Endothelial cell of umbilical vein (primary cell): ENCODE data around the gene NDUFV1. TPM values are rescaled to one million over a fixed set of nuclear protein-coding genes. Genes with fewer than 3 reads are reported as not detected.
A peak's percentile ranks its signal among the peaks of the same experiment; 100 is the strongest.

Source experiments
- BruUV-seq: library from RNA; stranded (reverse); fragments of 400-500 nt; replicated peaks from 2 replicates; lab custom pipeline; 2021; lab: Mats Ljungman, UMichigan
- CTCF ChIA-PET: fragments of 300-600, 350-600 bp; sonication (Branson Sonifier 250); formaldehyde crosslinking; loops from one replicate; lab custom pipeline; 2021; ENCODE audit warnings: antibody characterized with exemption, inconsistent platforms; lab: Charles Lee
- POLR2A ChIA-PET: fragments of 300-600, 350-600 bp; sonication (Branson Sonifier 250); formaldehyde crosslinking; loops from one replicate; lab custom pipeline; 2021; ENCODE audit warnings: antibody characterized with exemption, inconsistent platforms; lab: Charles Lee
- DNase-seq: peaks from one replicate; pipeline ENCODE4 v3.0.0-alpha.2; 2011; ENCODE audit warnings: low read depth, low spot score
- FAIRE-seq: peaks from 2 replicates; lab custom pipeline; 2011; peaks lifted over from hg19 to GRCh38; lab: Jason Lieb, UNC
- H2AFZ ChIP-seq: 2 replicates; pipeline ENCODE4 v1.6.0; 2012; ENCODE audit warnings: low read depth, low read length, control low read depth, inconsistent platforms
- H3K27ac ChIP-seq: 2 replicates; pipeline ENCODE4 v1.5.1; 2011; ENCODE audit warnings: low read depth, mild to moderate bottlenecking, control low read depth, low read length, moderate library complexity; ENCODE audit not compliant: insufficient read depth
- H3K27me3 ChIP-seq, 2 experiments: 2 replicates each; pipeline versions ENCODE4 v1.6.0 to v1.6.1; 2011; ENCODE audit warnings: low read length in 2 of 2, mixed read lengths in 1 of 2; ENCODE audit not compliant: control insufficient read depth in 2 of 2, insufficient read depth in 2 of 2
- H3K36me3 ChIP-seq, 2 experiments: 2 replicates in 1 of 2; 3 replicates in 1 of 2; pipeline ENCODE4 v1.5.1; 2011; ENCODE audit warnings: low read length in 2 of 2, mild to moderate bottlenecking in 1 of 2, moderate library complexity in 1 of 2; ENCODE audit not compliant: control insufficient read depth in 2 of 2, insufficient read depth in 2 of 2; ENCODE audit errors: extremely low read depth in 1 of 2
- H3K4me1 ChIP-seq: 3 replicates; pipeline ENCODE4 v1.5.1; 2011; ENCODE audit warnings: mild to moderate bottlenecking, low read length; ENCODE audit not compliant: control insufficient read depth, insufficient read depth; ENCODE audit errors: extremely low read depth
- H3K4me2 ChIP-seq: 2 replicates; pipeline ENCODE4 v1.6.1; 2011; ENCODE audit warnings: low read length, control low read depth, mixed read lengths; ENCODE audit not compliant: insufficient read depth
- H3K4me3 ChIP-seq, 3 experiments: fragments of 200-600 bp in 1 of 3; sonication (generic), shearing (Covaris generic) in 1 of 3; replicated peaks in 1 of 3; 2 replicates each; pipeline ENCODE4 v1.5.1; 2011 to 2016; ENCODE audit warnings: control low read depth in 3 of 3, low read length in 3 of 3, mild to moderate bottlenecking in 2 of 3, inconsistent platforms in 1 of 3, low read depth in 1 of 3, moderate library complexity in 1 of 3; ENCODE audit not compliant: insufficient read depth in 1 of 3
- H3K79me2 ChIP-seq: 2 replicates; pipeline ENCODE4 v1.6.0; 2012; ENCODE audit warnings: low read length, inconsistent platforms; ENCODE audit not compliant: control insufficient read depth, insufficient read depth
- H3K9ac ChIP-seq: replicated peaks from 2 replicates; pipeline ENCODE3; 2011; ENCODE audit warnings: low read length, control low read depth; ENCODE audit not compliant: insufficient read depth; ENCODE audit errors: extremely low read depth
- H3K9me1 ChIP-seq: replicated peaks from 3 replicates; pipeline ENCODE4 v1.6.0; 2011; ENCODE audit warnings: mild to moderate bottlenecking, low read length; ENCODE audit not compliant: control insufficient read depth, insufficient read depth; ENCODE audit errors: extremely low read depth
- H3K9me3 ChIP-seq: replicated peaks from 2 replicates; pipeline ENCODE4 v1.5.1; 2012; ENCODE audit warnings: low read length, inconsistent platforms; ENCODE audit not compliant: control insufficient read depth, insufficient read depth
- H4K20me1 ChIP-seq: replicated peaks from 2 replicates; pipeline ENCODE3; 2011; ENCODE audit warnings: mild to moderate bottlenecking, low read length; ENCODE audit not compliant: control insufficient read depth, insufficient read depth; ENCODE audit errors: extremely low read depth
- EZH2 ChIP-seq: IDR thresholded peaks from 2 replicates; pipeline ENCODE4 v1.6.1; 2012; ENCODE audit warnings: borderline replicate concordance, low read depth, mild to moderate bottlenecking, moderate library complexity, low read length, inconsistent platforms; ENCODE audit not compliant: severe bottlenecking
- FOS ChIP-seq: IDR thresholded peaks from 2 replicates; pipeline ENCODE4 v1.6.1; 2011; ENCODE audit warnings: mild to moderate bottlenecking, low read length, moderate library complexity, borderline replicate concordance; ENCODE audit not compliant: insufficient read depth
- dilution Hi-C: fragments of 300-500 bp; cut with MboI; formaldehyde crosslinking; loops from one replicate; pipeline ENCODE4 v1.15.0; 2019; ENCODE audit warnings: low sequenced_read_pairs; ENCODE audit not compliant: extremely low pct_ligation_motif_present
- intact Hi-C: fragments of 100-400 bp; cut with micrococcal nuclease; formaldehyde crosslinking; loops from one replicate; pipeline ENCODE4 v1.10.0; 2022
- polyA plus RNA-seq, 4 experiments: library from polyadenylated mRNA; depleted of rRNA in 3 of 4; stranded (reverse) in 3 of 4; unstranded in 1 of 4; fragments of >200 nt; gene quantifications; 2 replicates each; pipeline versions ENCODE4 v1.2.1 to v1.2.3, GENCODE V29; 2011 to 2012; ENCODE audit warnings: missing spikeins in 1 of 4
- total RNA-seq: library from RNA; stranded (reverse); gene quantifications from 2 replicates; pipeline ENCODE4 v1.2.3, GENCODE V29; 2021
- TF ChIP-seq, protein P1 (sequence below), 2 donors: IDR thresholded peaks; 1 replicate in 1 of 2; 2 replicates in 1 of 2; pipeline ENCODE4 v1.5.1; 2011; ENCODE audit warnings: low read length in 2 of 2, mild to moderate bottlenecking in 2 of 2, moderate library complexity in 2 of 2, control low read depth in 1 of 2, inconsistent platforms in 1 of 2, low read depth in 1 of 2; ENCODE audit not compliant: insufficient read depth in 1 of 2; ENCODE audit errors: extremely low read depth in 1 of 2

NDUFV1 gene
- total and polyA plus RNA-seq, 2 donors (not counting 3 experiments of a cell fraction or from before 2014, with no cell fraction given) = 191 to 203 TPM

DNA sequence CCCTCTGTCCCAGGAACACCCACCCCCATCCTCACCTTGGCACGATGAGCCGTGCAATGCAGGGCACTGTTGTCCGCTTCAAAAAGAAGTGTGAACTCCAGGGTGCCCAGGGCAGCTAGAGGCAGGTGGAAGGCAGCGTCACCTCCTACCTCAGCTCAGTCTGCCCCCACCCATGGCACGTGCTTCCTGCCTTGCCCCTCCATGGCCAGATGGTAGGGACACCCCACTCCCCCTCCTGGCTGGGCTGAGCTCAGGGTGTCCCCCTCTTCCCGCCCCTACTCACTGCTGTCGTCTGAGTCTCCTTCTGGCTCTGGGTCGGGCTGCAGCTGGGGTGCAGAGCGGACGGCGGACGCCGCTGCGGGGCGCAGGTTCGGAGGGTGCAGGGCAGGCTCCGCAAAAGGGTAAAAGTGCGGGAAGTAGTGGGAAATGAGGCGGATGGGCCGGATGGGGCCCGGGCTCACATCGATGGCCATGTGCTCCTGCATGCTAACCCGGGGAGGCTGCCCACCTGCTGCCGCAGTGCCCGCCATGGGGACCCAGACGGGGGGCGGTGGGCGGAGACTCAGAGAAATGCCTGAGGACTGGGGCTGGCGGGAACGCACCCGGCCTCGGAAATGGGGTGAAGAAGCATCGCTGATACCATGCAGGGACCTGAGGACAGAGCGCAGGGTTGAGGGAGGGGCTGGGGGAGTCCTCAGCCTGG, 9.1 kb downstream of the NDUFV1 start:
- H2AFZ ChIP-seq = no peak overlapping the region
- H3K9me3 ChIP-seq = no peaks in the 10 kb centered on the region
- H3K27me3 ChIP-seq = peaks cover 14 to 21% of the 10 kb centered on the region in 2 experiments
- dilution Hi-C loops (no loop called here), intact Hi-C loops (no loop called here)
- peak; percentile 26 for TF ChIP-seq EZH2
- TF ChIP-seq, protein P1, sequence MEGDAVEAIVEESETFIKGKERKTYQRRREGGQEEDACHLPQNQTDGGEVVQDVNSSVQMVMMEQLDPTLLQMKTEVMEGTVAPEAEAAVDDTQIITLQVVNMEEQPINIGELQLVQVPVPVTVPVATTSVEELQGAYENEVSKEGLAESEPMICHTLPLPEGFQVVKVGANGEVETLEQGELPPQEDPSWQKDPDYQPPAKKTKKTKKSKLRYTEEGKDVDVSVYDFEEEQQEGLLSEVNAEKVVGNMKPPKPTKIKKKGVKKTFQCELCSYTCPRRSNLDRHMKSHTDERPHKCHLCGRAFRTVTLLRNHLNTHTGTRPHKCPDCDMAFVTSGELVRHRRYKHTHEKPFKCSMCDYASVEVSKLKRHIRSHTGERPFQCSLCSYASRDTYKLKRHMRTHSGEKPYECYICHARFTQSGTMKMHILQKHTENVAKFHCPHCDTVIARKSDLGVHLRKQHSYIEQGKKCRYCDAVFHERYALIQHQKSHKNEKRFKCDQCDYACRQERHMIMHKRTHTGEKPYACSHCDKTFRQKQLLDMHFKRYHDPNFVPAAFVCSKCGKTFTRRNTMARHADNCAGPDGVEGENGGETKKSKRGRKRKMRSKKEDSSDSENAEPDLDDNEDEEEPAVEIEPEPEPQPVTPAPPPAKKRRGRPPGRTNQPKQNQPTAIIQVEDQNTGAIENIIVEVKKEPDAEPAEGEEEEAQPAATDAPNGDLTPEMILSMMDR (IDR thresholded peaks at IDR 0.05; ENCODE audit: extremely low read depth in 1 of 2, insufficient read depth in 1 of 2, low read depth in 1 of 2, low read length in 2 of 2) = no peak
- no peak for TF ChIP-seq FOS
- DNase-seq (no peak), FAIRE-seq (no peak)
- POLR2A ChIA-PET = no interaction called here
- H3K27ac ChIP-seq = no peak overlapping the region
- H3K4me1 ChIP-seq = no peaks in the 10 kb centered on the region
- H4K20me1 ChIP-seq = no peaks in the 10 kb centered on the region
- H3K9me1 ChIP-seq = no peaks in the 10 kb centered on the region
- no peak overlapping the region for H3K9ac ChIP-seq
- BruUV-seq = no TSS peak
- H3K36me3 ChIP-seq = peaks cover 0 to 9% of the 10 kb centered on the region in 2 experiments
- H3K4me3 ChIP-seq = no peak overlapping the region
- no peak overlapping the region for H3K4me2 ChIP-seq
- H3K79me2 ChIP-seq = no peaks in the 10 kb centered on the region
- CTCF ChIA-PET = interaction anchor here (1.0 to 6.8 kb wide), 3 partner anchors 13 to 44 kb away, joined by 3 to 98 read pairs (median 3); partner anchors contain the start of gene NUDT8
